HT-29 (cell line): ENCODE measurements around the gene MS4A10. TPM values are rescaled to one million over a fixed set of nuclear protein-coding genes. Genes with fewer than 3 reads are reported as not detected.
"Not testable (repeated sequence)": the region's sequence is repeated elsewhere in the genome, so short reads cannot be mapped to it uniquely, and the experiment has no call there.

Experiments
- DNase-seq: peaks from one replicate; pipeline ENCODE4 v3.0.0-alpha.2; 2015; ENCODE audit warnings: low spot score
- total RNA-seq: library from RNA; depleted of rRNA; stranded (reverse); fragments of >200 nt; shearing (Covaris generic); gene quantifications from 2 replicates; pipeline ENCODE4 v1.2.3, GENCODE V29; 2014

The MS4A10 gene
- total RNA-seq, 1 experiment from 2014 or later, result not detected

- DNase-seq, result peak; percentile 16
Observed at GRCh38 chr11:60786811-60787567, 1.9 kb downstream of the MS4A10 start.

DNA sequence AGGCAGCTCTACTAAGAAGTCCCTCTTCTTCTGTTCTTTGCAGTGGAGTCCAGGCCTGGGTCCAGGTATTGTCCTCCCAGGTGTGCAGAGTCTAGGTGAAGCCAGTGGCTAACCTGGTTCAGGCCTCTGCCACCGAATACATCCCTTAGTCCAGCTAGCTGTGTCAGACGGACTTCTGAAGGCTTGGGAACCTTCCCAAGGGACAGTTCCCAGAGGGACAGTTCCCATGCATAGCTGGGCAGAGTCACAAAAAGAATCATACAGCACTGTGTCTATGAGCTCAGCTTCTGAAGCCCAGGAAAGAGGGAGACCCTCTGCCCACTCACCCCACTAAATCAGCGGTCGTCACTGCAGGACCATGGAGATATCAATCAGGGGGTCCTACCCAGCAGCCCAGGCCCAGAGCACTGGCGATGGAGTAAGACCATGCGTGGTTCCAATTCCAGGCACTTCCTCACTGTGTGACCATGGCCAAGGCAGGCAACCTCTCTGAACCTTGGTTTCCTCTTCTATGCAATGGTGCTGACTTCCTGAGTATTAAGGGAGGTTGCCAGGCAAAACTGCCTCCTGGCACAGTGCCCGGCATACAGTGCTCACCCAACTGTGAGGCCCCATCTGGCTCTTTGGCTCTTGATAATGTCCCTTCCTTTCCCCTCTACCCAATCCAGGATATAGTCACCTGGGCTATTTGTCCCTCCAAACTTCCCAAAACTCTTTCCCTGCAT, 3.4 kb downstream of the MS4A10 start:
- no peak for DNase-seq

GRCh38 chr11:60790726-60791125, 5.6 kb downstream of the MS4A10 start:
- DNase-seq, result no peak

- no peak for DNase-seq
Observed at GRCh38 chr11:60791153-60791933, 6.2 kb downstream of the MS4A10 start.

DNA sequence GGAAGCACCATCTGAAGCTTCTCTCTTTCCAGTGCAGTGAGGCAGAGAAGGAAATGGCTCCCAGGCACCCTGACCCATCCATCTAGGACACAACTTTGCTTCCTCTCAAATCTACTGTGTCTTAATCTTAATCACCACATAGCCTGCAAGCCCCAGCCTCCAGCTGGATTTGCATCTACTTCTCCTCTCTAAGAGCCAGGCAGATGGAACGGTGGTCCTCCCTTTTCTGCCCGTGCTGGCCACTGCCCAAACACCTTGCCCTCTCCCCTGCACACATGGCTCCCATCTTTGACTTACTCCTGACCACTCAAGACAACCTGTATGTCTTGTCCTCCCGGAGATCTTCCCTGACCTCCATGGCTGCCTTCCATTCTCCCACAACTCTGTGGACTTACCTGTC, 7.4 kb downstream of the MS4A10 start:
- DNase-seq, result no peak

DNA sequence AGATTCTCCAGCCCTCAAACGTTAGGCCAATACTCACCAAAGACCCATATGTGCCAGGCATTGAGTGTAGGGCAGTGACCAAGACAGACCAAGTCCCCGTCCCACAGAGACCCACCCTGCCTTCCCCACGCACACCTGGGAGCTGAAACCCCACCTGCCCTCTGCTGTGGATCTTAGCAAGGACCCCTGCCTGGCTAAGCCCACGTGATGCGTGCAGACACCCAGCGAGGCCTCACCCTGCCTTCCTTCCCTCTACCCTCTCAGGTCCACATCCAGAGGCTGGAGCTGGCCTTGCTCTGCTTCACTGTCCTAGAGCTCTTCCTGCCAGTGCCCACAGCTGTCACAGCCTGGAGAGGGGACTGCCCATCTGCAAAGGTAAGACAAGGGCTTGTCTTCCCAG, 10.2 kb downstream of the MS4A10 start:
- no peak for DNase-seq

- no peak for DNase-seq
Observed at GRCh38 chr11:60797846-60798630, 12.9 kb downstream of the MS4A10 start.

DNA sequence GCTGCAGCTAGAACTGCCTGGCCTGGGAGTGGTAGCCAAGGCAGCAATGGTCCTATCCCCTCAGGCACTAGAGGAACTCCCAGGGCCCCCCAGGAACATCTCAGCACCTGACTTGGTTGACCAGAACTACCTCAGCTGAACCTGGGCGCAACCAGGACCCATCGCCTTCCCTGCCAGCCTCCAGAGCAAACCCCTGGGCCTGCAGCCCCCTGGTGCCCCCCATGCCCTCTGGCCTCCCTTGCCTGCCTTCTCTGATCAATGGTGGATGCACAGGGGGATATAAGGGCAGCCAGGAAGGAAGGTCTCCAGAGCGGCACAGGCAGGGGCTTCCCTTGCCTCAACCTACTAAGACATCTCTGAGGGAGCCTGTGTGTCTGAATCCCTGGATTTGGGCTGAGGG, 13.5 kb downstream of the MS4A10 start:
- no peak for DNase-seq

GRCh38 chr11:60801194-60801593, 16.1 kb downstream of the MS4A10 start:
- DNase-seq, result no peak

- no peak for DNase-seq
Observed at GRCh38 chr11:60803273-60803936, 18.3 kb downstream of the MS4A10 start.

- no peak for DNase-seq
Observed at GRCh38 chr11:60809249-60809648, 24.1 kb downstream of the MS4A10 start.

DNA sequence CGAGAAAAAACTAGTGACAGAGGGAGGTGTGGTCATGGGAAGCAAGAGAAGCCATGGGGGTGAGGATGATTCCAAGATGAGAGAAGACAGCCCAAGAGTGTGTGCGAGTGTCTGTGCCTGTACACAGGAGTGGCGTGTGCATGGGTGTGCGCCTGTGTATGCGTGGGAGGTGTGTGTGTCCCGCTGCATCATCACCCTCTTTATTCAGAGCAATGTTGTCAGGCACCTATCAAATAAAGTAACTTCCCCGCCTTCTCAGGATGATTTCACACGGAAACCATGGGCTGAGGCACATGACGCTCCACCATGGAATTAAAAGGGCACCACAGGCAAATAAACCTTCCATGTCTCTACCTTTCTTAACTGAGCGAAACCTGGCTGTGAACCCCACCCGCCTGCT, 24.6 kb downstream of the MS4A10 start:
- DNase-seq, result no peak

GRCh38 chr11:60810151-60810550, 25.0 kb downstream of the MS4A10 start:
- DNase-seq, result no peak

DNA sequence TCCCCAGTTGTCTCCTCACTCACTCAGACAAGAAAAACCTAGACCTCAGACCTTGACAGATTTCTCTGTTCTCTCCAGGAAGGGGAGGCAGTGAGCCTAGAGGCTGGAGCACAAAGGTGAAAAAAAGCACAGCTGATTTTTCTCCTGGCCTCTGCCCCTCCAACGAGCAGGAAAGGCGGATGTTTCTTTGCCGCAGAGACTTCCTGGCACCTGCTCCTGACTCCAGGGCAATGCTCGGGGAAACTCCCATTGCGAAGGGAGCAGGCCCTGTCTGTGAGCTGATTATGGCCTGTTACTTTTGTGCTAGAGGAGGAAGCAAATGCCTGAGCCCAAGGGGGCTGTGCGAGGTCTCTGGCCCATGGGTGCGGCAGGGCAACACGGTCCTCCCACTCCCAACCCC, 25.4 kb downstream of the MS4A10 start:
- DNase-seq, result no peak

DNA sequence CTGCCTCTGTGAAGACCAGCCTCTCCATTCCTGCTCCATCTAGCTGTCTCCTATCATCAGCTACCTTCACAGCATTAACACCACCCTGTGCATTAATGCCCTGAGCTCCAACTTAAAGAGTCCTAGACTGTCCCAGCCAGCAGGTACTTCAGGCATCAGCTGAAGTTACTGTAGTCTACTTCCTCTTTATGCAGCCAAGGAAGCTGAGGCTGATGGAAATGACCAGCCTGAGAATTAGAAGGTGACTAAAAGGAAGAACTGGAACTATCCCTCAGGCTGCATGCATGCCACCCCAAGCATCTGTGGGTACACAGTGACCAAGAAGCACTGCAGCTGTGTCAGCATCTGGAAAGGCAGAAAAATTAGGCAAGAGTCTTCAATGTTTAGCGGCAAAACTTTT, 28.2 kb downstream of the MS4A10 start:
- DNase-seq, result no peak

DNA sequence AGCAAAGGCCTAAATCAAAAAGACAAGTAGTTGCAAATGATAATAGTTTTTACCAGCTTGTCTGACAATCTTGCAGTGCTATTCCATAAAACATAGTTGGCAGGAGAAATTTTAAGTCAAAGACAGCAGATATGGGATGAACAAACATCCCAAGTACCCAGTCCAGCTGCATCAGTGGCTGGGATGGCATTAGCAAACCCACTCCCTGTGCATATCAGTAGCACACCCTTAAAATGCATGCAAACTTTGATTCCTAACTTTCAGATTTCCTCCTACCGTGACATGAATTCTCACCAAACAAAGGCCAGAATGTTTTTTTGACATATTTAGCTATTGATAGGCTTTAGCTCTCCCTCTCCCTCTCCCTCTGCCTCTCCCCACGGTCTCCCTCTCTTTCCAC, 29.0 kb downstream of the MS4A10 start:
- DNase-seq, result no peak

DNA sequence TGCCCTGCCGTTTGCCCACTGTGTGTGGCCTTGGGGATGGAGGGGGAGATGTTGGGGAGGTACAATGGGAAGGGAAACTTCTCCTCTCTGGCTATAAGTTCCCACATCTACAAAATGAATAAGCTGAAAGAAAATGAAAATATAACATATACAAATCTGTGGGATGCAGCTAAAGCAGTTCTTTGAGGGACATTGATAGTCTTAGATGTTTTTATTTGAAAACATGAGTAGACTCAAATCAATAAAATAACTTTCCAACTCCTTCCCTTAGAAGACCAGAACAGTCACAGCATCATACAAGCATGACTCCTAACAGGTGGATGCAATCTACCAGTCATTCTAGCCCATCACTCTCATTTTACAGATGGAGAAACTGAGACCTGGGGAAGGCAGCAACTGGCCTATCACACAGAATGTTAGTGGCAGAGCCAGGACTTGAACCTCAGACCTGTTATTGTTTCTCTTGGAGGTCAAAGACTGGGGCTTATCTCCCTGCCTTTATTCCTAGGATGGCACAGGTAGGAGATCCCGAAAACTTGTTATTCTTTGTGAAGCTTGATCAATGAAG, 31.5 kb downstream of the MS4A10 start:
- no peak for DNase-seq

DNA sequence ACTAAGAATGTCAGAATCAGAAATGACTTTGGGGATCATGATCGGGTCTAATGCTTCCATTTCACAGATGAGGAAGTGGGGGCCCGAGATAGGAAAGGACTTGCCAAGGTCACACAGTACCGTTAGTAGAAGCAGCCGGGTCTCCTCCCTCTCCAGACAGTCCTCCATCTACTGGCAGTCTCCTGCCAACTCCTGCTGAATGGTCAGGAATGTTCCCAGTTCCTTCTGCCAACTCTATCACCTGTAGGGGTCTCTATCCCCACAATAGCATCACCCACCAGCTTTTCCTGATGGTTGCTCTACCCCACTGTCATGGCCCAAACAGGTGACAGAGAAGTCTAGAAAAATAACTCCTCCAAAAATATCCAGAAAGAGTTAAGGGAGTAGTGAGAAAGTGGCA, 32.9 kb downstream of the MS4A10 start:
- no peak for DNase-seq

DNA sequence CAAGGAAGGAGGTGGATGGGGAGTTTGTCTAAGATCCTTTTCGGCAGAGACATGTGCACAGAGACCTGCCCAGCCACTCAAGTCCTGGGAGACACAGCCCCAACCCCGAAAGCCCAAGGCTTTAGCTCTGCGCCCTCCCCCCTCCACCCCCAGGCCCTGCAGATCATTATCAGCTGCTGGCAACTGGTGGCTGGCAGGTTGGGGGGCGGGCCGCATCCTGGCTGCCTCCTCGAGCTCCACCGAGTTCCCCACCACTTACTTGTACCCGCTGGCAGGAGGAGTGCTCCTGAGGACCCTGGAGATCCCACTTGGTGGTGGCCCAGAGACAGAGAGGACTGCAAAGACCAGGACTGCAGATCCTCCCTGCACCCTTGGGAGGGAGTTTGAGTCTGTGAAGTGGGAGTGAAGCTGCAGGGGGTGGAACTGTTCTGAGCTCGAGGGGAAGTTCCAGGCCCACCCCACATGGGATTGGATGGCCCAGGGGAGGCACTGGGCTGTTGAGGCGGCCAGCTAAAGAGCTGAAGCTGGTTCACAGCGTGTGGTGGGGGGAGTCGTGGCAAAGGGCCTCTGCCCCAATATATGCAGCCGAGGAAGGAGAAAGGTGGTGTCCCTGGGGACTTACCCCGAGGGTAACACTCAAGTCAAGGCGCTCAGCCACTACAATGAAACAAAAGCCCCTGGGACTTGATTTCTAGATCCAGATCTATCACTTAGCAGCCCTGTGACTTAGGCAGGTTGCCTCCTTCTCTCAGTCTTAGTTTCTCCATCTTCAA, 36.9 kb downstream of the MS4A10 start:
- no peak for DNase-seq

- DNase-seq, result not testable (repeated sequence)
Observed at GRCh38 chr11:60823745-60824306, 38.7 kb downstream of the MS4A10 start.
